ENCODE results near the gene FAM89B.
A peak's percentile ranks its signal among the peaks of the same experiment; 100 is the strongest.

FAM89B gene

DNA sequence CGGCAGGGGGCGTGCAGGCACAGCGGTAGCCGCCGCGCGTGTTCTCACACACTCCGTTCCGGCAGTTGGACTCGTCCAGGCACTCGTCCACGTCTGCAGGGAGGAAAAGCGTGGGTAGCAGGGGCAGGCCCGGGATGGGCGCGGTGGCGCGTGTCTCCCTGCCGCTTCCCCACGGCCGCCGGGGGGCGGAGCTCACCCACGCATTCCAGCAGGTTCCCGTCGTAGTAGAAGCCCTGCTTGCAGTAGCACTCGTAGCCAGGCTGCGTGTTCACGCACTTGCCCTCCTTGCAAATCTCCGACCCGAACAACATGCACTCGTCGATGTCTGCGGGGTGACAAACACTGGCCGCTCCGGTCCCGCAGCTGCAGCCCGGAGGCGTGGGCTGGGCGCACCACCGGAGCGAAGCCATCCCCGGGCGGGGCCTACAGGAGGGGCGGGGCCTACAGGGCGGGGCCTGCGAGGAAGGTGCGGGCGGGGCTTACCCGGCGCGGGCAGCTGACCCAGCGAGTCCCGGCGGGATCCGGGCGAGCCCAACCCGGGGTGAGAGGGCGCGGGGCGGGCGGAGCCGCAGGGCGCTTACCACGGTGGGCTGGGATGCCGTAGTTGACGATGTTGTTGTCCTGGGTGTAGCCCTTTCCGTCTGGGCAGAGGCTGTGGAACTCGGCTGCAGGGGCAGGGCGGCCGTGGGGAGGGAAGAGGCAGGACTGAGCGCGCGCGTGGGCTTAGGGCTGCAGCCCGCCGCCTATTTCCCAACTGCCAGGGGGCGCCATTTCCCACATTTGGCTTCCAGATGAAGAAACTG, 31.8 kb upstream of the FAM89B start:
- peak overlapping the region; percentile 78 for H3K9ac ChIP-seq (ENCODE audit: low read depth, low read length)
- H3K27me3 ChIP-seq (ENCODE audit: insufficient read depth, low read length): peaks cover 66% of the 10 kb centered on the region
- H3K4me1 ChIP-seq (ENCODE audit: insufficient read depth, low read length): peaks cover 3% of the 10 kb centered on the region; the same call in 1 of the 2 replicates
- peaks cover 17% of the 10 kb centered on the region for H3K36me3 ChIP-seq (ENCODE audit: insufficient read depth, low read length)
- no peaks in the 10 kb centered on the region for H3K9me3 ChIP-seq (ENCODE audit: insufficient read depth, low read depth, low read length)
- peak overlapping the region; percentile 83 for H3K4me3 ChIP-seq (ENCODE audit: low read length)
- WGBS: 2% methylated on average over 78 of the region's 78 CpGs
- H3K27ac ChIP-seq (ENCODE audit: low read depth, low read length): no peak overlapping the region; the same call in 1 of the 2 replicates

DNA sequence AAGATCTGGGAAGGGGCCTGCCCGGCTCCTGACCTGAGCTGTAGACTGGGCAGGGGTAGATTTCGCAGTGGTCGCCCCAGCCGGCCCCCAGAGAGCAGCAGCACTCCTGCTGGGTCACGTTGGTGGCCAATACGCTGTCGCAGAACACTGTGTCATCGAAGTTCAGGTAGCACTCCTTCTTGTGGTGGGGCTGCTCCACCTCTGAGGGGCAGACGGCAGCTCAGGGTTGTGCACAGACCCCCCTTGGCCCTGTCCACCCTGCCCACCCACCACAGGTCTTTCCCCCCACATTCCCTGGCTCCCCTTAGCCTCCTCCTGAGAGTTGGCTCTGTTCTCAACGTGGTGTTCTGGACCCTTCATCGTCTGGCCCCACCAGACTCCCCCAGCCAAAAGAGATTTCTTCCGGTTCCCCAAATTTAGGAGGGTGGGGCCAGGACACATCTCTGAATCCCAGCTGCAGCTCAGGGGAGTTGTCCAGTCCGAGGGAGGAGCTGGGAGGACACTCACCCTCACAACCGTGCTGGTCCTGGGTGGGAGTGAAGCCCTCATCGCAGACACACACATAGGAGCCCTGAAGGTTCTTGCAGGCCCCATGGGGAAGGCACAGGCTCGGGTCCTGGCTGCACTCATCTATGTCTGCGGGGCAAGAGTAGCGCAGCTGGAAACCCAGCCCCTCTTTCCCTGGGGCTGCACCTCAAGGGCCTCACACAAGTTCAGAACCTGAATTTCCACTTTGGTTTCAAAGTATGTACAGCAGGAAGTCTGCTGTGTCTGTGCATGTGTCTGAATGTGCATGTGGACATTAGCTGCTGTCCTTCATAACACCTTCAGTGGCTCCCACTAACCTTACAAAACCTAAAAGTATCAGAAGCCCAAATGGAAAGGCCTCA, 31.0 kb upstream of the FAM89B start:
- Histone ChIP-seq H3K4me3 (ENCODE audit: low read length) (peak overlapping the region; percentile 83), H3K27ac (ENCODE audit: low read depth, low read length) (no peak overlapping the region), H3K27me3 (ENCODE audit: insufficient read depth, low read length) (peaks cover 75% of the 10 kb centered on the region), H3K9ac (ENCODE audit: low read depth, low read length) (peak overlapping the region; percentile 78), H3K9me3 (ENCODE audit: insufficient read depth, low read depth, low read length) (no peaks in the 10 kb centered on the region), H3K4me1 (ENCODE audit: insufficient read depth, low read length) (peaks cover 3% of the 10 kb centered on the region; the same call in 1 of the 2 replicates), H3K36me3 (ENCODE audit: insufficient read depth, low read length) (peaks cover 9% of the 10 kb centered on the region)
- 55% methylated on average over 18 of the region's 18 CpGs for WGBS

DNA sequence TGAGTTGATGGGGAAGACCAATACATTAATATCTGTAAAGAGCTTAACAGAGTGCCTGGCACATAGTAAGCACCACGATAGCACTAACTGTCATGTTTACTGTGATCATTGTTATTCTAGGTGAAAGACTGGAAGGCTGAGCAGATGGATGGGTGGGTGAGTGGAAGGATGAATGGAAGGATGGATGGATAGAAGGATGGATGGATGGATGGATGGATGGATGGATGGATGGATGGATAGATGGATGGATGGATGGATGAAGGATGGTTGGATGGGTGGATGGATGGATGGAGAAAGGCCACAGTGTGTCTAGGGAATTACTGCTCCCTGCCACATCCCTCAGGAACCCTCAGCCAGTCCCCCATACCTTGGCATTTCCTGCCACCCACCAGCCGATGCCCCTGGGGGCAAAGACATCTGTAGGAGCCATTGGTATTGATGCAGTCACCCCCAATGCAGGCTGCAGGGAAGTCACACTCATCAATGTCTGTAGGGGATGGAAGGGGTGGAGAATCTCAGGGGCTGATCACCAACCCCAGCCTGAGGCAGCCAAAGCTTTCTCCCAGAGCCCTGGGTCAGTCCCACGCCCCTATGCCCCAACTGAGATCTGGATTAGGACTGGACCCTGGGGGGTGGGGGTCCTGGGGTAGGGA, 29.5 kb upstream of the FAM89B start:
- Histone ChIP-seq H3K27me3 (ENCODE audit: insufficient read depth, low read length) (peaks cover 81% of the 10 kb centered on the region), H3K9ac (ENCODE audit: low read depth, low read length) (no peak overlapping the region), H3K36me3 (ENCODE audit: insufficient read depth, low read length) (no peaks in the 10 kb centered on the region), H3K4me1 (ENCODE audit: insufficient read depth, low read length) (peaks cover 3% of the 10 kb centered on the region; the same call in 1 of the 2 replicates), H3K4me3 (ENCODE audit: low read length) (no peak overlapping the region), H3K9me3 (ENCODE audit: insufficient read depth, low read depth, low read length) (no peaks in the 10 kb centered on the region), H3K27ac (ENCODE audit: low read depth, low read length) (no peak overlapping the region)
- WGBS: 88% methylated on average over 3 of the region's 3 CpGs

DNA sequence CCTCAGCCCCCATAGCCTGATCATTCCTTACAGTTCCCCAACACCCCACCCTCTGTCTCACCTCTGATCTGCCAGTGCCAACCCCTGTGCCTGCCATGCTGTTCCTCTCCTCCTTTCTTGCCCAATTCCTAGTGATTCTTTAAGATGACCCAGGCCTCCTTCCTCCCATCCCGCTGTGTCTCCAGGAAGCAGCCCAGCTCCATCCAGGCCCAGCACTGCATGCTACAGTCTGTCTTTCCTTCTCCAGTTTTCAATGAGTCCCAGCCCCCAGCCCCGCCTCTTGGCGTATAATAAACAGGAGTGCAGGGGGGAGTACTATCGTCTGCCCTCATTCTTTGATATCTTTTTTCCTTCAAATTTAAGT, 26.5 kb upstream of the FAM89B start:
- Histone ChIP-seq H3K4me1 (ENCODE audit: insufficient read depth, low read length) (peaks cover 3% of the 10 kb centered on the region; the same call in 1 of the 2 replicates), H3K9me3 (ENCODE audit: insufficient read depth, low read depth, low read length) (no peaks in the 10 kb centered on the region), H3K36me3 (ENCODE audit: insufficient read depth, low read length) (no peaks in the 10 kb centered on the region), H3K27ac (ENCODE audit: low read depth, low read length) (no peak overlapping the region), H3K27me3 (ENCODE audit: insufficient read depth, low read length) (peaks cover 72% of the 10 kb centered on the region), H3K9ac (ENCODE audit: low read depth, low read length) (no peak overlapping the region), H3K4me3 (ENCODE audit: low read length) (peak overlapping the region; percentile 58)
- WGBS: 33% methylated on average over 4 of the region's 4 CpGs

DNA sequence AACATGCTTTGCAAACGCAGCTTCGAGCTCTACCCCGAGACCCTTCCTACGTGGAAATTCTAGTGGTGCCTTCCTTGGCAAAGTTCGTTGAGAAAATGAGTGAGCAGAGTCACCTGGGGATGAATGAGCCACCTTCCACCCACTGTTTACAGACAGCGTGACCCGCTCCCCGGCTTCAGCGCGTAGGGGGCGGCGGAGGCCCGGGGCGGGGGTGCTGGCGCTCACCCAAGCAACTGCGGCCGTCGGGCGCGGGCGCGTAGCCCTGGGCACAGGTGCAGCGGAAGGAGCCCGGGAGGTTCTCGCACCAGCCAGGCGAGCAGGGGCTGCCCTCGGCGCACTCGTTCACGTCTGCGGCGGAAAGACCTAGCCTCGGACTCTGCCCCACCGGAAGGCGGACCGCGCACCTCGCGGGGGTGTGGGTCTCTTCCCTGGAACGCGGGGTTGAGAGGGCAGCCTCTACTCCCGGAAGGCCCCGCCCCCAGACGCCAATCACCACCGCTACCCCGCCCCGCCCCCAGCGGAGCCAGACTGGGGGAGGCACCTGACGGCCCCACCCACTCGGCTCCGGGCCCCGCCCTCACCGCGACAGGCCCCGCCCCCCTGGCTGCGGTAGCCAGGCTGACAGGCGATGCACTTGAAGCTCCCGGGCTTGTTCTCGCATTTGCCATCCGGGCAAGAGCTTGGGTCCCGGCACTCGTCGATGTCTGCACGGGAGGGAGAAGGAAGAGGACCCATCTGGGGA, 25.9 kb upstream of the FAM89B start:
- WGBS: 2% methylated on average over 64 of the region's 64 CpGs
- Histone ChIP-seq H3K27me3 (ENCODE audit: insufficient read depth, low read length) (peaks cover 68% of the 10 kb centered on the region), H3K4me3 (ENCODE audit: low read length) (peak overlapping the region; percentile 58), H3K27ac (ENCODE audit: low read depth, low read length) (no peak overlapping the region), H3K9me3 (ENCODE audit: insufficient read depth, low read depth, low read length) (no peaks in the 10 kb centered on the region), H3K36me3 (ENCODE audit: insufficient read depth, low read length) (no peaks in the 10 kb centered on the region), H3K4me1 (ENCODE audit: insufficient read depth, low read length) (no peaks in the 10 kb centered on the region), H3K9ac (ENCODE audit: low read depth, low read length) (no peak overlapping the region)

DNA sequence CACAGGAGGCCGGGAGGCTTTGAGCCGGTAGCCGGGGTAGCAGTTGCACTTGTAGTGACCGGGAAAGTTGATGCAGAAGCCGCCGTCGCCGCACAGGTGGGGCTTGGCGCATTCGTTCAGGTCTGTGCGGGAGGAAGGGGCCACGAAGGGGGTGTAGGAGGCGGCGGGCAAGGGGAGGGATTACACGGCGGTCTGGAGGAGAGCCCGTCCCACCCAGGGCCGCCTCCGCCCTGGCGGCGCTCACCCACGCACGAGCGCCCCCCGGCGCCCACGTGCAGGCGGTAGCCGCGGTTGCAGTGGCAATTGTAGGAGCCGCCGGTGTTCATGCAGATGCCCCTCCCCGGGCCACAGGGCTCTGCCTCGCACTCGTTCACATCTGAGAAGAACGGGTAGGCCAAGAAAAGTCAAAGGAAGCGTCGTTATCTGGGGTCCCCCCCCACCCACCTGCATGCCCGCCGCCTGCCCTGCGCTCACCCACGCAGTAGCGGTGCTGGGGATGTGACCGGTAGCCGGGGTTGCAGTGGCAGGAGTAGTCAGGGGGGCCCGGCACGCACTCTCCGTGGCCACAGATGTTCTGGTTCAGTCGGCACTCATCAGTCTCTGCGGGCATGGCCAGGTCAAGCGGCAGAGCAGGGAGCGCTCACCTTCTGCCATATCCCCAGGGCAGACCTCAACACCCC, 24.8 kb upstream of the FAM89B start:
- Histone ChIP-seq H3K9ac (ENCODE audit: low read depth, low read length) (no peak overlapping the region), H3K4me1 (ENCODE audit: insufficient read depth, low read length) (no peaks in the 10 kb centered on the region), H3K4me3 (ENCODE audit: low read length) (no peak overlapping the region)

DNA sequence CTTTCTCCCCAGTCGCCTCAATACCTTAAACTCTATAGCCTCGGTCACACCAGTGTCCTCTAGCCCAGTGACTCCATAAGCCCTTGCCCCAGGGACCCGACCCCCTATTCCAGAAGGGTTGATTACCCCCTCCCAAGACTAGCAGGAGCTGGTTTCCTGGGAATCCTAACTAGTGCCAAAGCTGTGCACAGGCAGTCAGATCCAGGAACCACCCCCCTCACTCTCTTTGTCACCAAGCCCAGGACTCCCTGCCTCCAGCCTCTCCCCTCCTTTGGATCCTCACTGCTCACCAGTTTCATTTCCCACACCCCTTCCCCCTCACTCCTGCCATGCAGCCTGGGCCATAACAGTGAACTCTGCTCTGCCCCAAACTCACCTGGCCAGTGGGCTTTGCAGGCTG, 23.9 kb upstream of the FAM89B start:
- Histone ChIP-seq H3K36me3 (ENCODE audit: insufficient read depth, low read length) (no peaks in the 10 kb centered on the region), H3K9ac (ENCODE audit: low read depth, low read length) (no peak overlapping the region), H3K4me3 (ENCODE audit: low read length) (no peak overlapping the region), H3K4me1 (ENCODE audit: insufficient read depth, low read length) (no peaks in the 10 kb centered on the region), H3K27me3 (ENCODE audit: insufficient read depth, low read length) (peaks cover 63% of the 10 kb centered on the region), H3K9me3 (ENCODE audit: insufficient read depth, low read depth, low read length) (no peaks in the 10 kb centered on the region), H3K27ac (ENCODE audit: low read depth, low read length) (no peak overlapping the region)
- WGBS: 82% methylated on average over 3 of the region's 3 CpGs

More for the DNA sequence above, 24.8 kb upstream of the FAM89B start:
- H3K27ac ChIP-seq (ENCODE audit: low read depth, low read length): no peak overlapping the region
- H3K27me3 ChIP-seq (ENCODE audit: insufficient read depth, low read length): peaks cover 64% of the 10 kb centered on the region
- H3K9me3 ChIP-seq (ENCODE audit: insufficient read depth, low read depth, low read length): no peaks in the 10 kb centered on the region
- 58% methylated on average over 52 of the region's 52 CpGs for WGBS
- no peaks in the 10 kb centered on the region for H3K36me3 ChIP-seq (ENCODE audit: insufficient read depth, low read length)

DNA sequence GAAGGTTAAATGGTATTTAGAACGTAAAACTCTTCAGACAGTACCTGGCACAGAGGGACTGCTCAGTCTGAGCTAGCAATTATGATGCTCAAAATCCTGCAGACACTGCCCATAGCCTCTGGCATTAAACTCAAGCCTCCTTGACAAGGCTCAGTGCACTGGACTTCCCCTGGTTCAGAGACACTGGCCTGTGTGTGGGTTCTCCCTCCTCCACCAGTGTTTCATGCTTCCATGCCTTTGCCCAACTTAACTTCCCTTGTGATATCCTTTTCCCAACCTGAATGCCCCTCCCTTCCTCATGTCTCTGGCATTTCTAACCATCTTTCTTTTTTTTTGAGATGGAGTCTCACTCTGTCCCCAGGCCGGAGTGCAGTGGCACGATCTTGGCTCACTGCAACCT, 23.2 kb upstream of the FAM89B start:
- Histone ChIP-seq H3K4me3 (ENCODE audit: low read length) (no peak overlapping the region), H3K9me3 (ENCODE audit: insufficient read depth, low read depth, low read length) (no peaks in the 10 kb centered on the region), H3K27me3 (ENCODE audit: insufficient read depth, low read length) (peaks cover 59% of the 10 kb centered on the region), H3K9ac (ENCODE audit: low read depth, low read length) (no peak overlapping the region), H3K27ac (ENCODE audit: low read depth, low read length) (no peak overlapping the region), H3K4me1 (ENCODE audit: insufficient read depth, low read length) (0 out of 2 replicates have a peak, but pooled peaks cover 4% of the 10 kb centered on the region), H3K36me3 (ENCODE audit: insufficient read depth, low read length) (no peaks in the 10 kb centered on the region)
- 89% methylated on average over 3 of the region's 3 CpGs for WGBS

DNA sequence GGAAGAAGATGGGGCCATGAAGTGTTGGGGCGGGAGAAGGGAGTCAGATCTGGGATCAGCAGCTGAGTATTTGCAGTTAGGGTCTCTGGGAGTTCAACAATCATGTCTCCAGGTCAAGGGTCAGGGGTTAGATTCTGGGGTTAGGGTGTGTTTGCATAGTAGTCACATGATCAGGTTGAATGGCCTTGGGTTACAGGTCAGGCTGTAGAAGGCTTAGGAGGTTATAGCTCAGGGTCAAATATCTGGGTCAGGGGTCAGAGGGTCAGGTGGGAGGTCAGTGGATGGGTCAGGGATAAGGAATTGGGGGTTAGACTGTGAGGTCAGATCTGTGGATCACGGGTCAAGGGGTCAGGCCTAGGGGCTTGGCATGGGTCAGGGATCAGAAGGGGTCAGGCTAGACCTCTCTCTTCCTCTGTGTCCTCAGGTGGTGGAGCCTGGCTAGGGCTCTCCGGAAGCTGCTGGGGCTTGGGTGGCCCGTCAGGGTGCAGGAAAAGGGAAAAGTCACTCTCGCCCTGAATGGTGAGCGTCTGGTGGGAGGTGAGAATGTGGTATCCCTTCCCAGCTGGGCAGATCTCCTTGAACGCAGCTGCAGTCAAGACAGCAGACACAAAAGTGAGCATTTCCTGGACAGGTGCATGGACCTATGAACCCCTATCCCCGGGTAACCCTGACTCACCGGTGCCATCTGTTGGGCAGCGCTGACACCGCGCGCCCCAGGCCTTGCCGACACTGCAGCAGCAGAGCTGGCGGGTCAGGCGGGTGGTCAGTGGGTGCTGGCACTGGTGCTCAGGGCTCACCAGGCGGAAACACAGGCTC, 20.6 kb upstream of the FAM89B start:
- Histone ChIP-seq H3K4me1 (ENCODE audit: insufficient read depth, low read length) (0 out of 2 replicates have a peak, but pooled peaks cover 4% of the 10 kb centered on the region), H3K4me3 (ENCODE audit: low read length) (no peak overlapping the region)
- 56% methylated on average over 17 of the region's 17 CpGs for WGBS

More for the DNA sequence above, 20.6 kb upstream of the FAM89B start:
- Histone ChIP-seq H3K9me3 (ENCODE audit: insufficient read depth, low read depth, low read length) (no peaks in the 10 kb centered on the region), H3K27me3 (ENCODE audit: insufficient read depth, low read length) (peaks cover 48% of the 10 kb centered on the region), H3K36me3 (ENCODE audit: insufficient read depth, low read length) (no peaks in the 10 kb centered on the region), H3K9ac (ENCODE audit: low read depth, low read length) (no peak overlapping the region), H3K27ac (ENCODE audit: low read depth, low read length) (no peak overlapping the region)

Measured in HUES64 (cell line).